DMS 273 treated with DMSO at 0.1 percent for 48 hours (cell line): ENCODE results near the gene LTC4S.
"Not testable (repeated sequence)": the region's sequence is repeated elsewhere in the genome, so short reads cannot be mapped to it uniquely, and the experiment has no call there.

Experiments used
- DNase-seq: peaks from one replicate; lab custom pipeline; 2025; lab: John Stamatoyannopoulos, UW

LTC4S gene

GRCh38 chr5:179827680-179828079, 33.9 kb downstream of the LTC4S start:
- DNase-seq, result no peak

DNA sequence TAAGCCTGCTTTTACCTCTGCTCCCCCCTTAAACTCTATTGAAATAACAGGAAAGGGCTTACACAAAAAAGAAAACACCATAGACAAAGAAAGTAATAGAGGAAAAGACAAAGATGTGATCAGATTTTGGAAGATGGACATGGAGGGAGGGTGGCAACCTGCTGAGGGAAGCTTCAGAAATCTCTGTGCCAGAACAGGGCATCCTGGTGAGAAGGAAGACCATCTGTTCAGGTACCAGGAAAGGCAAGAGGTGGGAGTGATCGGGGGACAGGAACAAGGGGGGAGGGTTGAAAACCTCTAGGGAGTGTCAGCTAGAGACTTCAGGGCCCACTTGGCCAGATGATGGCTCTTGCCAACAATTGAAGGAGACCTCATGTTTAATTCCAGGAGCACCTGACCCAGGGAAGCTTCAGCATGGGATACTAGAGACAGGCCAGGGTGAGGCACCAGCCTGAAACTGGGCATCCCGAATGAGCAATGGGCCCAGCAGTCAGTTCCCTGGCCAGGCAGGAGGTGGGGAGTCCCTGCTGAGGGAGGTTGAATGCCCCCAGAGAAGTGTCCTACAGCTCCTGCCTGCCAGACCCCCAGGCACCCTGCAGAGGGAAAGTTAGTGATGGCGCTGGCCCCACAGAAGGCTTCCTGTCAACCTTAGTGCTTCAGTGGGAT, 35.1 kb downstream of the LTC4S start:
- no peak for DNase-seq

DNA sequence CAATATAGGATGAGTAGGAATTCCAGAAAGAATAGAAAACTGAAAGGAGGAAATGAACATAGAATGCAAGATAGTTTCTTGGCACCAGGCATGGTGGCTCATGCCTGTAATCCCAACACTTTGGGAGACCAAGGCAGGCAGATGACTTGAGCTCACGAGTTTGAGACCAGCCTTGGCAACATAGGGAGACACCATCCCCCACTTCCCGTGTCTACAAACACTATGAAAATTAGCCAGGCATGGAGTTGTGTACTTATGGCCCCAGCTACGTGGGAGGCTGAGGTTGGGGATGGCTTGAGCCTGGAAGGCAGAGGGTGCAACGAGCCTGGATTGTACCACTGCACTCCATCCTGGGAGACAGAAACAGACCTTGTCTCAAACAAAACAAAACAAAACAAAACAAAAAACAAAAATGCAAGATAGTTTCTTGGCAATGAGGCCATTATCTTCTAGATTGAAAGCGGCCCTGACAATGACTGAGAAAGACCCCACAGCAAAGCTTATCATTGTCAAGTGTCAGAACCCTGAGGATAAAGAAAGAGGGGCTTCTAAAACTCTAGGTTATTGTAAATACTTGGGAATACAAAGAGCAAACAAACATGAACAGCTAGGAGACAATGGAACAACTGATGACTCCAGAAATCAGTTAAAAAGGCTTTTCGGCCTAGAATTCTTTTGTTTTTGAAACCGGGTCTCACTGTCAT, 36.1 kb downstream of the LTC4S start:
- DNase-seq, result no peak

- no peak for DNase-seq
Observed at GRCh38 chr5:179830818-179831468, 37.2 kb downstream of the LTC4S start.

DNA sequence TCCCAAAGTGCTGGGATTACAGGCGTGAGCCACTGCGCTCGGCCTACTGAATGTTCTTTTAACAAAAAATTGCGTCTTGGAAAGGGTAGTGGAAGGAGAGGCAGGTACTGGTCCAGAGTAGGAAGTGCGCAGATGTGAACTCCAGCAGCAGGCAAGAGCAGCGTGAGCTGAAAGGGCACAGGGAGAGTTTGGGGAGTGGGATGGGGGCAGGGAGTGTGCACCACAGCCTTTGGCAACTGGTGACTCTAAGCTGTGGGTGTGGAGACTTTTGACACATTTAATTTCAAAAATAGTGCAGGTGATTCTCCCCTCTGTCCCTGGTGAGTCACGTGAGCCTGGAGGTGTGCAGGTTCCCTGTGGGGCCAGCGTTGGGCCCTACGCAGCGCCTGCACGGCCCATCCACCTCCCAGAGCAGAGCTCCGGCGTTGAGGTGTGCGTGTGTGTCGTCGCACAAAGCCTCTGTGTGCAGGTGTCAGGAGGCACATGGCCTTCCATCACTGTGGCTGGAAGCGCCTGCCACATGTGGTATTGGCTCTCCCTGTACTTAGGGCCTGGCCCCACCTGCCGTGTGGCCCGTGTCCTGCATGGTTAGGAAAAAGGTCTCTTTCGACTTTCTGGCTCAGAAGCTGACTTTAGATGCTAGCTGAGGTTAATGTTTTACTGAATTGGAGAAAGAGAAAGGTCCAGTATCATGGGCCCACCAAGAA, 38.4 kb downstream of the LTC4S start:
- DNase-seq, result no peak

DNA sequence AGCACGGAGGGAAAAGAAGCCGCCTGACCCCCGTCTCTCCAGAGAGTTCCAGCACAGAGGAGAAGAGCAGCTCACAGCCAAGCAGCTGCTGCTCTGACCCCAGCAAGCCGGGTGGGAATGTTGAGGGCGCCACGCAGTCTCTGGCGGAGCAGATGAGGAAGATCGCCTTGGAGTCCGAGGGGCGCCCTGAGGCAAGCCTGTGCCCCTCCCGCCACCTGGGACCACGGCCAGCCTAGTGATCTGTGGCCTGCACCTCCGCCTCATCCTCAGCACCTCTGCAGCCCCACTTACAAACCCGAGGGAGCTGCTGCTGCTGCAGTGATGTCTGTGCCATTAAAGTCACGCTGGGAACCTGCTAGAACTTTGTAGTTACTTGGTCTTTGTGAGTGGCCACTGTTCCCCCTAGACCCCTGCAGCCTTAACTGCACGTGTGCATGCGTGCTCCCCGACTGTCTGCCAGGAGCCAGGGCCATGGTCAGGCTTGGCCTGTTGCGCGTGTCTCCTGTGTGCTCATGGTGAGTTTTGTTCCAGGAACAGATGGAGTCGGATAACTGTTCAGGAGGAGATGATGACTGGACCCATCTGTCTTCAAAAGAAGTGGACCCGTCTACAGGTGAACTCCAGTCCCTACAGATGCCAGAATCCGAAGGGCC, 39.4 kb downstream of the LTC4S start:
- no peak for DNase-seq

DNA sequence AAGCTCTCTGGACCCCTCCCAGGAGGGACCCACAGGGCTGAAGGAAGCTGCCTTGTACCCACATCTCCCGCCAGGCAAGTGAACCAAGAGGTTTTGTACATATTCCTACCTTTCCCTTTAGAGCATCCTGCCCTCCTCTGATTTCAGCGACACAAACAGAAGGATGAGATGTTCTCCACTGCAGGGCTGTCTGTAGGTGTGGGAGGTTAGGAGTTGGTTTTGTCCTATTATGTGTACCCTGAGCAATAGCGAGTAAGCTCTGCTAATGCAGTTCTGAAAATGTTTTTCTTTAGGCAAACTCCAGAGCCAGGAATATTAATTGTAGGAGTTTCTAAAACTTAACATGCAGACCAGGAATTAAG, 39.9 kb downstream of the LTC4S start:
- DNase-seq, result no peak

DNA sequence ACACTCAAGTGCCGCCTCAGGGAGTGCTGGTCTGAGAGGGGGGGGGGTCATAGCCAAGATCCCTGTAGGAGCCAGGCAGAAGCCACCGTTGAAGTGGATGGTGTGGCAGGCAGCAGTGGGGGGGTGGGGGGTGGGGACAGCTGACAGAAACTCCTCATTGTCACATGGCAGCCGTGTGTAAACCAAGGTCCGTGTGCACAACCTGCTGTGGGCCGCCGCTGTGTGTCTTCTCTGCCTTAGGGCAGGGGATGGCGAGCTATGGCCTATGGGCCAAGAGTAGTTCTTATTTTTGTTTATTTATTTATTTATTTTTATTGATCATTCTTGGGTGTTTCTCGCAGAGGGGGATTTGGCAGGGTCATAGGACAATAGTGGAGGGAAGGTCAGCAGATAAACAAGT, 40.3 kb downstream of the LTC4S start:
- DNase-seq, result no peak

- not testable (repeated sequence) for DNase-seq
Observed at GRCh38 chr5:179834871-179835270, 41.1 kb downstream of the LTC4S start.

GRCh38 chr5:179836225-179837019, 42.6 kb downstream of the LTC4S start:
- DNase-seq, result no peak

DNA sequence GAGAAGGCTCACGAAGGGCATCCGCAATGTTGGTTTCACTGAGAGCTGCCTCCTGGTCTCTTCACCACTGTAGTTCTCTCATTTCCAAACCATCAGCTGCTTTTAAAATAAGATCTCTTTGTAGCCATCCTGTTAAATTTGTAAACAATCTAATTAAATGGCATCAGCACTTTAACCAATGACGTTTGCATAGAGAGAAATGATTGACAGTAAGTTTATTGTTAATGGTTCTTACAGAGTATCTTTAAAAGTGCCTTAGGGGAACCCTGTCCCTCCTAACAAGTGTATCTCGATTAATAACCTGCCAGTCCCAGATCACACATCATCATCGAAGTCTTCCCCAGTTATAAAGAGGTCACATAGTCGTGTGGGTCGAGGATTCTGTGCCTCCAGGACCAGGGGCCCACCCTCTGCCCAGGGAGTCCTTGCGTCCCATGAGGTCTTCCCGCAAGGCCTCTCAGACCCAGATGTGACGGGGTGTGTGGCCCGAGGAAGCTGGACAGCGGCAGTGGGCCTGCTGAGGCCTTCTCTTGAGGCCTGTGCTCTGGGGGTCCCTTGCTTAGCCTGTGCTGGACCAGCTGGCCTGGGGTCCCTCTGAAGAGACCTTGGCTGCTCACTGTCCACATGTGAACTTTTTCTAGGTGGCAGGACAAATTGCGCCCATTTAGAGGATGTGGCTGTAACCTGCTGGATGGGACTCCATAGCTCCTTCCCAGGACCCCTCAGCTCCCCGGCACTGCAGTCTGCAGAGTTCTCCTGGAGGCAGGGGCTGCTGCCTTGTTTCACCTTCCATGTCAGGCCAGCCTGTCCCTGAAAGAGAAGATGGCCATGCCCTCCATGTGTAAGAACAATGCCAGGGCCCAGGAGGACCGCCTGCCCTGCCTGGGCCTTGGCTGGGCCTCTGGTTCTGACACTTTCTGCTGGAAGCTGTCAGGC, 43.6 kb downstream of the LTC4S start:
- DNase-seq, result no peak

- DNase-seq, result no peak
Observed at GRCh38 chr5:179839328-179840256, 45.8 kb downstream of the LTC4S start.

DNA sequence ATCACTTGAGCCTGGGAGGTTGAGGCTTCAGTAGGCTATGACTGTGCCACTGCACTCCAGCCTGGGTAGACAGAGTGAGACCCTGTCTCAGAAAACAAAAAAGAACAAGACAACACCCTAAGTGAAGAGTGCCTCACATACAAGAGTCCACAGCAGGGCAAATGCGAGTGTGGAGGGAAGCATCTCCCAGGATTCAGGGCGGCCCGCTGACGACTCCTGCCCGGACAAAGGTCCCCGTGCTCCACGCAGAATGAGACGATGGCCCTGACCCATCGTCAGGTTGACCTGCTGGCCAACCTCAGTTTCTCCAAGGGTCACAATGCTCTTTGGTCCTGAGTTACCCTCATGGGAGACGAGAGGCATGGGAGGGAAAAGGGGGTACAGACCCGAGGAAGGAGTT, 46.5 kb downstream of the LTC4S start:
- no peak for DNase-seq

GRCh38 chr5:179840766-179841165, 47.0 kb downstream of the LTC4S start:
- DNase-seq, result no peak

GRCh38 chr5:179841621-179842020, 47.8 kb downstream of the LTC4S start:
- DNase-seq, result no peak
